ENCODE results near the gene SEPTIN14. TPM values are rescaled to one million over a fixed set of nuclear protein-coding genes. Genes with fewer than 3 reads are reported as not detected.
A peak's percentile ranks its signal among the peaks of the same experiment; 100 is the strongest.
"Not testable (repeated sequence)": the region's sequence is repeated elsewhere in the genome, so short reads cannot be mapped to it uniquely, and the experiment has no call there.

SEPTIN14 gene
- total and polyA plus RNA-seq, 2 donors from 2014 or later, result not detected

DNA sequence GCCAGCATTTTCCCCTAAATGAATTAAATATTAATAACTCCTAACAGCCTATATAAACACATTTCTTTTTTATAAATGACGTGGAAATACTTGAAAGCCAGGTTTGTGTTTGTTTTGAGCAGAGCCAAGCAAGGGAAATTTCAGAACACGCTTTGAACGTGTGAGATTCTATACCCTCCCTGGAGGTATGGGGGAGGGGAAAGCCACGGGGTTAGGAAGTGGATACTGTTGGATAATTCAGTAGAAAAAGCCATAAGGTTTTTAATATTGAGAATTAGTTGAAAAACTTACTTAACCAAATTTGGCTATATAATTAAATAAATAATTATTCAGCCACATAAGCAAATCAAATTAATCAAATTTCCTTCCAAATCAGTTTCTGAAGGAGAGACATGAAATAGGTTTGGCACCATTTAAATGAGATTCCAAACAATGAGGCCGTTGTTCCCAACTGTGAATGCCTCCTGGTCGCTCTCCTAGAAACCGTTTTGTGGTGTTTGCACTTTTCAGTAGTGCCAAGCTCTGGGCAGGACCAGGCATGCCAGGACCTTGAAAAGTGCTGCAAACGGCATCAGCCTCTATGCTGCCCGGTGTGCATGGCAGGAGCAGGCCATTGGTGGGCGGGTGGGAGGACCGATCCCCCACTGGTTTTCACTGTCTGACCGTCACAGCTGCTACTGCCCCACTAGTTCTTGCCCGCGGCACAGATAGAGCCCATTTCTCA, 88.1 kb downstream of the SEPTIN14 start:
- intact Hi-C loops (cut with DNase I), result no loop called here
- H3K9me3 ChIP-seq (ENCODE audit: control insufficient read depth in 2 of 3, insufficient read depth in 1 of 3, low read length in 3 of 3), result no peaks in the 10 kb centered on the region
- no peak overlapping the region for H3K27ac ChIP-seq (ENCODE audit: low read depth in 2 of 2, low read length in 2 of 2)
- DNase-seq, result peak in 3 of 5 donors; percentile 10 to 34 (median 29)
- H3K4me1 ChIP-seq (ENCODE audit: control insufficient read depth in 2 of 3, insufficient read depth in 2 of 3, low read depth in 1 of 3, low read length in 3 of 3), result no peaks in the 10 kb centered on the region
- H3K27me3 ChIP-seq (ENCODE audit: control insufficient read depth, insufficient read depth, low read length), result no peaks in the 10 kb centered on the region
- FAIRE-seq, result no peak
- TF ChIP-seq, protein P1, sequence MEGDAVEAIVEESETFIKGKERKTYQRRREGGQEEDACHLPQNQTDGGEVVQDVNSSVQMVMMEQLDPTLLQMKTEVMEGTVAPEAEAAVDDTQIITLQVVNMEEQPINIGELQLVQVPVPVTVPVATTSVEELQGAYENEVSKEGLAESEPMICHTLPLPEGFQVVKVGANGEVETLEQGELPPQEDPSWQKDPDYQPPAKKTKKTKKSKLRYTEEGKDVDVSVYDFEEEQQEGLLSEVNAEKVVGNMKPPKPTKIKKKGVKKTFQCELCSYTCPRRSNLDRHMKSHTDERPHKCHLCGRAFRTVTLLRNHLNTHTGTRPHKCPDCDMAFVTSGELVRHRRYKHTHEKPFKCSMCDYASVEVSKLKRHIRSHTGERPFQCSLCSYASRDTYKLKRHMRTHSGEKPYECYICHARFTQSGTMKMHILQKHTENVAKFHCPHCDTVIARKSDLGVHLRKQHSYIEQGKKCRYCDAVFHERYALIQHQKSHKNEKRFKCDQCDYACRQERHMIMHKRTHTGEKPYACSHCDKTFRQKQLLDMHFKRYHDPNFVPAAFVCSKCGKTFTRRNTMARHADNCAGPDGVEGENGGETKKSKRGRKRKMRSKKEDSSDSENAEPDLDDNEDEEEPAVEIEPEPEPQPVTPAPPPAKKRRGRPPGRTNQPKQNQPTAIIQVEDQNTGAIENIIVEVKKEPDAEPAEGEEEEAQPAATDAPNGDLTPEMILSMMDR (IDR thresholded peaks at IDR 0.05; ENCODE audit: borderline replicate concordance, extremely low read depth, insufficient read depth), result no peak
- H3K4me3 ChIP-seq (ENCODE audit: low read length in 3 of 3), result no peak overlapping the region
- H3K9ac ChIP-seq (ENCODE audit: low read length in 3 of 3), result no peak overlapping the region
- no peaks in the 10 kb centered on the region for H3K36me3 ChIP-seq (ENCODE audit: control insufficient read depth in 2 of 3, insufficient read depth in 3 of 3, low read length in 3 of 3)

DNA sequence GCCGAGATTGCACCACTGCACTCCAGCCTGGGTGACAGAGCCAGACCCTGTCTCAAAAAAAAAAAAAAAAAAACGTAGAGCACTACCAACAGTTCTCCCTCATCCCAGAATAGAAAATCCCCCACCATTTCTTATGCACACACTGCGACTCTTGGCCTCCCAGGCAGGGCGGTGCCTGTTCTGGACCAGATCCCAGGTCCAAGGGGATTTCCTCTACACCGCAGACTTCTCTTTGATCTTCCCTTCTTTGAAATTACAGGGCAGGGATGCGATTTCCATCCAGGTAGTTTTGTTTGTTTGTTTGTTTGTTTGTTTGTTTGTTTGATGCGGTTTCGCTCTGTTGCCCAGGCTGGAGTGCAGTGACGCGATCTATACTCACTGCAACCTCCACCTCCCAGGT, 91.8 kb downstream of the SEPTIN14 start:
- Histone ChIP-seq H3K4me1 (ENCODE audit: control insufficient read depth in 2 of 3, insufficient read depth in 2 of 3, low read depth in 1 of 3, low read length in 3 of 3) (no peaks in the 10 kb centered on the region), H3K4me3 (ENCODE audit: low read length in 3 of 3) (no peak overlapping the region), H3K9ac (ENCODE audit: low read length in 3 of 3) (no peak overlapping the region), H3K27ac (ENCODE audit: low read depth in 2 of 2, low read length in 2 of 2) (no peak overlapping the region), H3K9me3 (ENCODE audit: control insufficient read depth in 2 of 3, insufficient read depth in 1 of 3, low read length in 3 of 3) (no peaks in the 10 kb centered on the region), H3K27me3 (ENCODE audit: control insufficient read depth, insufficient read depth, low read length) (no peaks in the 10 kb centered on the region), H3K36me3 (ENCODE audit: control insufficient read depth in 2 of 3, insufficient read depth in 3 of 3, low read length in 3 of 3) (no peaks in the 10 kb centered on the region)
- FAIRE-seq (no peak), DNase-seq (no peak)
- intact Hi-C loops (cut with DNase I), result no loop called here
- TF ChIP-seq, protein P1 (IDR thresholded peaks at IDR 0.05; ENCODE audit: borderline replicate concordance, extremely low read depth, insufficient read depth), result no peak

DNA sequence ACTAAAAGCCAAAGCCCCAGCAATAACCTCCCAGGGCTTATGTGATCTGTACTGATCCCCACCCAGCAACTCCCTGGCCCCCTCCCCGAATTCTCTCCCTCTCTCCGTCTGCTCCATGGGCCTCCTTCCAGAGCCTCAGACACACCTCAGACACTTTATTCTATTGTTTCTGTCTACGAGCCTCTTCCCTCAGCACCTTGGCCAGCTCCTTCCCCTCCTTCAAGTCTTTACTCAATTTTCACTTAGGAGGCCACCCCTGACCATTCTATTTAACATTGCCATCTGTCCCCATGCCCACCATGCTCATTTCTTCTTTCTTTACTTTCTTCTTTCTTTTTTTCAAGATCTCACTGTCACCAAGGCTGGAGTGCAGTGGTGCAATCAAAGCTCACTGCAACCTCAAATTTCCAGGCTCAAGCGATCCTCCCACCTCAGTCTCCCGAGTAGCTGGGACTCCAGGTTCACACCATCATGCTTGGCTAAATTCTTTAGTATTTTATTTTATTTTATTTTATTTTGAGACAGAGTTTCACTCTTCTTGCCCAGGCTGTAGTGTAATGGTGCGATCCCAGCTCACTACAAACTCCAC, 109.2 kb downstream of the SEPTIN14 start:
- DNase-seq; H3K36me3 ChIP-seq (ENCODE audit: control insufficient read depth in 2 of 3, insufficient read depth in 3 of 3, low read length in 3 of 3); H3K27me3 ChIP-seq (ENCODE audit: control insufficient read depth, insufficient read depth, low read length); FAIRE-seq; intact Hi-C loops (cut with DNase I); H3K9me3 ChIP-seq (ENCODE audit: control insufficient read depth in 2 of 3, insufficient read depth in 1 of 3, low read length in 3 of 3); H3K27ac ChIP-seq (ENCODE audit: low read depth in 2 of 2, low read length in 2 of 2); H3K4me3 ChIP-seq (ENCODE audit: low read length in 3 of 3); H3K4me1 ChIP-seq (ENCODE audit: control insufficient read depth in 2 of 3, insufficient read depth in 2 of 3, low read depth in 1 of 3, low read length in 3 of 3); H3K9ac ChIP-seq (ENCODE audit: low read length in 3 of 3): not testable (repeated sequence)

DNA sequence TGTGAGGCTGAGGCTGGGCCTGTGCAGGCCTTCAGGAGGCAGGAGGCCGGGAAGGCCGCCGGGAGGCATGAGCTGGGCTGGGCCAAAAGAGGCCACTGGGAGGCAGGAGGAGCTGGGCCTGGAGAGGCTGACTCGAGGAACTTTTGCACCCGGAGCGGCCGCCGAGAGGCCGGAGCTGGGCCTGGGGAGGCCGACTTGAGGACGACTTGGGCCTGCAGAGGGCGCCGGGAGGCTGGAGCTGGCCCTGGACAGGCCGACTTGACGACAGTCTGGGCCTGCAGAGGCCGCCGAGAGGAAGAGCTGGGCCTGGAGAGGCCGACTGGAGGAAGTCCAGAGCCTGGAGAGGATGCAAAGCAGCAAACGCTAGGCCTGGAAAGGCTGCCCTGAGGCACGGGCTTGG, 117.8 kb downstream of the SEPTIN14 start:
- intact Hi-C loops (cut with DNase I); DNase-seq; FAIRE-seq: not testable (repeated sequence)

More for the DNA sequence above, 117.8 kb downstream of the SEPTIN14 start:
- not testable (repeated sequence) for H3K4me1 ChIP-seq (ENCODE audit: control insufficient read depth in 2 of 3, insufficient read depth in 2 of 3, low read depth in 1 of 3, low read length in 3 of 3); H3K9ac ChIP-seq (ENCODE audit: low read length in 3 of 3); H3K4me3 ChIP-seq (ENCODE audit: low read length in 3 of 3); H3K27ac ChIP-seq (ENCODE audit: low read depth in 2 of 2, low read length in 2 of 2); H3K27me3 ChIP-seq (ENCODE audit: control insufficient read depth, insufficient read depth, low read length); H3K36me3 ChIP-seq (ENCODE audit: control insufficient read depth in 2 of 3, insufficient read depth in 3 of 3, low read length in 3 of 3); H3K9me3 ChIP-seq (ENCODE audit: control insufficient read depth in 2 of 3, insufficient read depth in 1 of 3, low read length in 3 of 3)

Other genes with a start within 250 kb of the SEPTIN14 start
- gene ZNF713, start 24.7 kb upstream of the SEPTIN14 start, total RNA-seq, result 5.3 TPM
- gene ZNF713, start 24.7 kb upstream of the SEPTIN14 start, polyA plus RNA-seq (ENCODE audit: insufficient read depth, low read depth, low replicate concordance), result 7.1 TPM
- gene MRPS17, start 89.1 kb upstream of the SEPTIN14 start, total RNA-seq, result 12.5 TPM
- 26.8 TPM for gene MRPS17, start 89.1 kb upstream of the SEPTIN14 start, polyA plus RNA-seq (ENCODE audit: insufficient read depth, low read depth, low replicate concordance)
- gene NIPSNAP2, start 101.8 kb upstream of the SEPTIN14 start, total RNA-seq, result 64.4 TPM
- 60.3 TPM for gene NIPSNAP2, start 101.8 kb upstream of the SEPTIN14 start, polyA plus RNA-seq (ENCODE audit: insufficient read depth, low read depth, low replicate concordance)
- gene PSPH, start 188.7 kb upstream of the SEPTIN14 start, total RNA-seq, result 9.0 TPM
- gene PSPH, start 188.7 kb upstream of the SEPTIN14 start, polyA plus RNA-seq (ENCODE audit: insufficient read depth, low read depth, low replicate concordance), result 17.8 TPM
- gene CCT6A, start 189.0 kb upstream of the SEPTIN14 start, total RNA-seq, result 92.8 TPM
- gene CCT6A, start 189.0 kb upstream of the SEPTIN14 start, polyA plus RNA-seq (ENCODE audit: insufficient read depth, low read depth, low replicate concordance), result 124 TPM
- 202 TPM for gene SUMF2, start 201.5 kb upstream of the SEPTIN14 start, total RNA-seq
- 175 TPM for gene SUMF2, start 201.5 kb upstream of the SEPTIN14 start, polyA plus RNA-seq (ENCODE audit: insufficient read depth, low read depth, low replicate concordance)
- gene PHKG1, start 230.2 kb upstream of the SEPTIN14 start, total RNA-seq, result 0.91 TPM
- gene PHKG1, start 230.2 kb upstream of the SEPTIN14 start, polyA plus RNA-seq (ENCODE audit: insufficient read depth, low read depth, low replicate concordance), result not detected
- 261 TPM for gene CHCHD2, start 243.7 kb upstream of the SEPTIN14 start, total RNA-seq
- gene CHCHD2, start 243.7 kb upstream of the SEPTIN14 start, polyA plus RNA-seq (ENCODE audit: insufficient read depth, low read depth, low replicate concordance), result 763 TPM